ENCODE results near the gene ZNF467. TPM values are rescaled to one million over a fixed set of nuclear protein-coding genes. Genes with fewer than 3 reads are reported as not detected.
A peak's percentile ranks its signal among the peaks of the same experiment; 100 is the strongest.

The ZNF467 gene
- total and polyA plus RNA-seq, 2 experiments from 2014 or later, result 0.10 to 0.40 TPM

DNA sequence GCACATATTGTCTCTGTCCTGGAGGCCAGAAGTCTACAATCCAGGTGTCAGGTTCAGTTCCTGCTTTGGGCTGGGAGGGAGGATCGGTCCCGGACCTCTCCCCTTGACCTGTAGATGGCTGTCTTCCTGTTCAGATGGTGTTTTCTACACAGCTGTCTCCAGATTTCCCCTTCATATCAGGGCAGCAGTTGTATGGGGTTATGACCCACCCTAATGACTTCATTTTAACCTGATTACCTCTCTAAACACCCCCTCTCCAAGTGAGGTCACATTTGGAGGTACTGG lies 38.7 kb downstream of the ZNF467 start (continued):
- TF ChIP-seq, protein P1, sequence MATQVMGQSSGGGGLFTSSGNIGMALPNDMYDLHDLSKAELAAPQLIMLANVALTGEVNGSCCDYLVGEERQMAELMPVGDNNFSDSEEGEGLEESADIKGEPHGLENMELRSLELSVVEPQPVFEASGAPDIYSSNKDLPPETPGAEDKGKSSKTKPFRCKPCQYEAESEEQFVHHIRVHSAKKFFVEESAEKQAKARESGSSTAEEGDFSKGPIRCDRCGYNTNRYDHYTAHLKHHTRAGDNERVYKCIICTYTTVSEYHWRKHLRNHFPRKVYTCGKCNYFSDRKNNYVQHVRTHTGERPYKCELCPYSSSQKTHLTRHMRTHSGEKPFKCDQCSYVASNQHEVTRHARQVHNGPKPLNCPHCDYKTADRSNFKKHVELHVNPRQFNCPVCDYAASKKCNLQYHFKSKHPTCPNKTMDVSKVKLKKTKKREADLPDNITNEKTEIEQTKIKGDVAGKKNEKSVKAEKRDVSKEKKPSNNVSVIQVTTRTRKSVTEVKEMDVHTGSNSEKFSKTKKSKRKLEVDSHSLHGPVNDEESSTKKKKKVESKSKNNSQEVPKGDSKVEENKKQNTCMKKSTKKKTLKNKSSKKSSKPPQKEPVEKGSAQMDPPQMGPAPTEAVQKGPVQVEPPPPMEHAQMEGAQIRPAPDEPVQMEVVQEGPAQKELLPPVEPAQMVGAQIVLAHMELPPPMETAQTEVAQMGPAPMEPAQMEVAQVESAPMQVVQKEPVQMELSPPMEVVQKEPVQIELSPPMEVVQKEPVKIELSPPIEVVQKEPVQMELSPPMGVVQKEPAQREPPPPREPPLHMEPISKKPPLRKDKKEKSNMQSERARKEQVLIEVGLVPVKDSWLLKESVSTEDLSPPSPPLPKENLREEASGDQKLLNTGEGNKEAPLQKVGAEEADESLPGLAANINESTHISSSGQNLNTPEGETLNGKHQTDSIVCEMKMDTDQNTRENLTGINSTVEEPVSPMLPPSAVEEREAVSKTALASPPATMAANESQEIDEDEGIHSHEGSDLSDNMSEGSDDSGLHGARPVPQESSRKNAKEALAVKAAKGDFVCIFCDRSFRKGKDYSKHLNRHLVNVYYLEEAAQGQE (IDR thresholded peaks at IDR 0.05; ENCODE audit: unreplicated experiment), result no peak
- TF ChIP-seq CREB1 (CRISPR knock-in tag; IDR thresholded peaks at IDR 0.05; ENCODE audit: low read depth), result no peak
- TF ChIP-seq, protein P2, sequence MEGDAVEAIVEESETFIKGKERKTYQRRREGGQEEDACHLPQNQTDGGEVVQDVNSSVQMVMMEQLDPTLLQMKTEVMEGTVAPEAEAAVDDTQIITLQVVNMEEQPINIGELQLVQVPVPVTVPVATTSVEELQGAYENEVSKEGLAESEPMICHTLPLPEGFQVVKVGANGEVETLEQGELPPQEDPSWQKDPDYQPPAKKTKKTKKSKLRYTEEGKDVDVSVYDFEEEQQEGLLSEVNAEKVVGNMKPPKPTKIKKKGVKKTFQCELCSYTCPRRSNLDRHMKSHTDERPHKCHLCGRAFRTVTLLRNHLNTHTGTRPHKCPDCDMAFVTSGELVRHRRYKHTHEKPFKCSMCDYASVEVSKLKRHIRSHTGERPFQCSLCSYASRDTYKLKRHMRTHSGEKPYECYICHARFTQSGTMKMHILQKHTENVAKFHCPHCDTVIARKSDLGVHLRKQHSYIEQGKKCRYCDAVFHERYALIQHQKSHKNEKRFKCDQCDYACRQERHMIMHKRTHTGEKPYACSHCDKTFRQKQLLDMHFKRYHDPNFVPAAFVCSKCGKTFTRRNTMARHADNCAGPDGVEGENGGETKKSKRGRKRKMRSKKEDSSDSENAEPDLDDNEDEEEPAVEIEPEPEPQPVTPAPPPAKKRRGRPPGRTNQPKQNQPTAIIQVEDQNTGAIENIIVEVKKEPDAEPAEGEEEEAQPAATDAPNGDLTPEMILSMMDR (conservative IDR thresholded peaks at IDR 0.05; ENCODE audit: low read depth in 2 of 2), result 0 out of 4 replicates have a peak, but pooled peaks of 1 of the 2 experiments have one; percentile 10
- no peak for TF ChIP-seq STAT1 (IDR thresholded peaks at IDR 0.05; ENCODE audit: unreplicated experiment)
- no peak for TF ChIP-seq JUNB (IDR thresholded peaks at IDR 0.05; ENCODE audit: unreplicated experiment)
- no peak for TF ChIP-seq NANOG (IDR thresholded peaks at IDR 0.05; ENCODE audit: borderline replicate concordance)

DNA sequence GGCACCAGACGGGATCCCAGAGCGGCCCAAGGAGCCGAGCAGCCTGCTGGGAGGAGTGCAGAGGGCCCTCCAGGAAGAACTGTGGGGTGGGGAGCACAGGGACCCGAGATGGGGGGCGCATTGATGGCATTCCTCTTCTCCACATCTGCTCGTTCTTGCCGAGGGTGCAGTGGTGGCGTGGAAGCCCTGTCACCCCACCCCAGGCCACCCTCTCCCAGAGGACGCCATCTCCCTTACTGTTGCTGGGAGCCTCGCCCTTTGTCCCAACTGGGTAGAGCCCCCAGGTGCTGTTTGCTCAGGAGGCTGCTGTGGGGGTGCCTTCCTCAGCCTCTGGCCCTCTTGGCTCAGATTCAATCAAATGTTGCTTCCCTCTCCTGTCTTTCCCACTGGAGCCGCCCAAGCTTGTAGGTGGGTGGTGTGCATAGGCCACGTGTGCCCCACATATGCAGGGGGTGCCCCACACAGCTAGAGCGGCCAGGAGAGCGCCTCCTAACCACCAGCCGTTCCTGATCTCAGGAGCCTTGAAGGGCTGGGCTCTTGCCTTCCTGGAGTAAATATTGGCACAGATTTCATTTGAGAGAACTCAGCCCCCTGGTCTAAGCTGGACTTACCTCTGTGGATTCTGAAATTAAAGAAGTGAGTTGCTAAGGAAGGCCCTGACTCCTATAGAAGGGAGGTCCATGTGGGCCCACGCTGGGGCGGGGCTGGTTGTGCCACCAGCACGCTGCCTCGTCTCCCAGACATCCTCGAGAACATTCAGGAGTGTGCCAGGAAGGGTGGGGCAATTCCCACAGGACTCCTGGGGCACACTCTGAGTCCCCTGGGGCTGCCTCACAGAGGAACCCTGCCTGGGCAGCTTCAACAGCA lies 39.2 kb downstream of the ZNF467 start:
- Histone ChIP-seq H3K36me3 (ENCODE audit: insufficient read depth) (no peaks in the 10 kb centered on the region; the same call in 1 of the 2 replicates), H2AFZ (no peak overlapping the region), H3F3A (replicated peaks; ENCODE audit: low read depth) (no peaks in the 10 kb centered on the region), H3K79me2 (replicated peaks; ENCODE audit: insufficient read depth) (no peaks in the 10 kb centered on the region), H3K4me2 (no peak overlapping the region), H3K27me3 (ENCODE audit: insufficient read depth) (no peaks in the 10 kb centered on the region), H3K4me1 (ENCODE audit: insufficient read depth) (no peaks in the 10 kb centered on the region), H3K27ac (ENCODE audit: low read depth) (no peak overlapping the region), H4K20me1 (replicated peaks; ENCODE audit: insufficient read depth) (no peaks in the 10 kb centered on the region), H3K9me2 (ENCODE audit: insufficient read depth) (no peaks in the 10 kb centered on the region), H3K4me3 (no peak overlapping the region)
- ATAC-seq (no peak), DNase-seq (ENCODE audit: low spot score) (no peak)
- H3K4me3 Mint-ChIP-seq, result no peak overlapping the region
- H3K4me1 Mint-ChIP-seq, result no peaks in the 10 kb centered on the region
- H3K27ac Mint-ChIP-seq, result no peak overlapping the region
- peaks cover 7% of the 10 kb centered on the region; the same call in 2 of the 3 replicates for H3K36me3 Mint-ChIP-seq (ENCODE audit: low read depth)
- H3K9me3 Mint-ChIP-seq, result no peaks in the 10 kb centered on the region
- peaks cover 22% of the 10 kb centered on the region for H3K27me3 Mint-ChIP-seq (ENCODE audit: insufficient read depth, low read depth, poor library complexity)
- TF ChIP-seq JUNB (IDR thresholded peaks at IDR 0.05; ENCODE audit: unreplicated experiment) (no peak), ZNF331 (CRISPR knock-in tag; IDR thresholded peaks at IDR 0.05; ENCODE audit: low read depth) (no peak), NANOG (IDR thresholded peaks at IDR 0.05; ENCODE audit: borderline replicate concordance) (no peak), STAT1 (IDR thresholded peaks at IDR 0.05; ENCODE audit: unreplicated experiment) (no peak), CREB1 (CRISPR knock-in tag; IDR thresholded peaks at IDR 0.05; ENCODE audit: low read depth) (no peak), POLR2AphosphoS5 (IDR thresholded peaks at IDR 0.05; ENCODE audit: low read depth) (no peak), EZH2phosphoT487 (IDR thresholded peaks at IDR 0.05; ENCODE audit: unreplicated experiment) (no peak)
- TF ChIP-seq, protein P2 (conservative IDR thresholded peaks at IDR 0.05; ENCODE audit: low read depth in 2 of 2), result no peak
- TF ChIP-seq, protein P1 (IDR thresholded peaks at IDR 0.05; ENCODE audit: unreplicated experiment), result no peak
